ELF-1 (cell line): ENCODE measurements around the gene SLC1A1.
"Not testable (repeated sequence)": the region's sequence is repeated elsewhere in the genome, so short reads cannot be mapped to it uniquely, and the experiment has no call there.

ENCODE experiments used
- DNase-seq: peaks from one replicate; pipeline ENCODE4 v3.0.0-alpha.2; 2016; ENCODE audit warnings: low read depth, low spot score

The SLC1A1 gene

GRCh38 chr9:4541856-4542255 is 51.6 kb downstream of the SLC1A1 start:
- no peak for DNase-seq

DNA sequence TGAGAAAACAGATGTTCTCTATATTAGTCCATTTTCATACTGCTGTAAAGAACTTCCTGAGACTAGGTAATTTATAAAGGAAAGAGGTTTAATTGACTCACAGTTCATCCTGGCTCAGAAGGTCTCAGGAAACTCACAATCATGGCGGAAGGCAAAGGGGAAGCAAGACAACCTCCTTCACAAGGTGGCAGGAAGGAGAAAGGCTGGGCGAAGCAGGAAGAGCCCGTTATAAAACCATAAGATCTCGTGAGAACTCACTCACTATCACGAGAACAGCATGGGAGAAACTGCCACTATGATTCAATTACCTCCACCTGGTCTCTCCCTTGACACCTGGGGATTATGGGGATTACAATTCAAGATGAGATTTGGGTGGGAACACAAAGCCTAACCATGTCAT is 54.4 kb downstream of the SLC1A1 start:
- DNase-seq = not testable (repeated sequence)

DNA sequence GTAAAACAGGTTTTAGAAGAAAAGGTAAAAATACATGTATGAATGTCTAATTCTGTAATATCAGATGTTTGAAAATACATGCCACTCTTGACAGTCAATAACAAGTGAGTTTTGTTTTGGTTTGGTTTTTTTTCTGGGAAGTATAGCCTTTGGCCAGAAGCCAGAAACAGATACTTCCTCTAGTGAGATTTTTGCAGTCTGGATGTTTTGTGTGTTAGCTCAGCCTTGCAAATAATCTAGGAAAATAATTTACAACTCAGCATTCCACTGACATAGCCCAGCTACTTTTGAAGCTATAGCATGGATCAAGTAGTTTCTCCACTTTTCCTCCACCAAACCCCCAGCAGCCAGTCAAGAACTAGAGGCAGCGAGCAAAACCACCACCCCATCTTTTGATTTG is 56.7 kb downstream of the SLC1A1 start:
- DNase-seq = no peak

DNA sequence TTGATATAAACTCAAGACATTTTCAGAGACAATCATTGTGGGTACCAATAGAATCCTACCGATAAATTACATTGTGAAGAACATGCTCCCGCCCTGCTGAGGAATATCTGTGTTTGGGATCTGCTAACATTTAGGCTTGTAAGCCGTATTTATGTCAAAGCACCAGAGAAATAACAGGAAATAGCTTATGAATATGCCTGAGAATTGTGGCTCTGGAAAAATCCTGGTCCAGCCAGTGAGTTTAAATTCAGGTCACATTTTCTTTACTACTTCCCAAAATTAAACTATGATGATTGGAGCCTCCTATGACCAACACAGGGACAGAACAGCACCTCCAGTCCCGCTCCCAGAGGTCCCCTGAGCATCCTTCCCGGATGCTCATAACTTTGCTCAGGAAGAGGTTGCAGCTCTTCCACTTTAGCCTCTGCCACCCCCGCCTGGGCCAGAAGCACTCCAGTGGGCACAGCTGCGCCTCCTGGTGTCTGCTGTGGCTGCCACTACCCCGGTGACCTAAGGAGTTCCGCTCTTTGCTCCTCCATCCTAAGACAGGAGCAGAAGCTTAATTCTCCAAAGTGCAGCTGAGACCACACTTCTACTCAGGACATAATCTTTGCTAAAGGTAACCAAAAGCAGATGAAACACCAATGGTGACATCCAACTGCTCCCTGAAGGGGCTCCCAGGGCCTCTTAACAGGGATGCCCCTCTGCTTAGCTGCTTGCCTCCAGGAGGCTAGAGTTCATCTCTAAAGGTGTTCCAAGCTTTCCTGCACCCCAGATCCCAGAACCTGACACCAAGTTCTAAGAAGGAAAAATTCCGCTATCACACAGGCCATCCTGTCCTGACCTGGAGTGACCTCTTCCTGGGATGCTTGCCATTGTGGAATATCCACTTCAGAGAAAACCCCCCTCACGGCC is 58.8 kb downstream of the SLC1A1 start:
- DNase-seq = peak; percentile 67

DNA sequence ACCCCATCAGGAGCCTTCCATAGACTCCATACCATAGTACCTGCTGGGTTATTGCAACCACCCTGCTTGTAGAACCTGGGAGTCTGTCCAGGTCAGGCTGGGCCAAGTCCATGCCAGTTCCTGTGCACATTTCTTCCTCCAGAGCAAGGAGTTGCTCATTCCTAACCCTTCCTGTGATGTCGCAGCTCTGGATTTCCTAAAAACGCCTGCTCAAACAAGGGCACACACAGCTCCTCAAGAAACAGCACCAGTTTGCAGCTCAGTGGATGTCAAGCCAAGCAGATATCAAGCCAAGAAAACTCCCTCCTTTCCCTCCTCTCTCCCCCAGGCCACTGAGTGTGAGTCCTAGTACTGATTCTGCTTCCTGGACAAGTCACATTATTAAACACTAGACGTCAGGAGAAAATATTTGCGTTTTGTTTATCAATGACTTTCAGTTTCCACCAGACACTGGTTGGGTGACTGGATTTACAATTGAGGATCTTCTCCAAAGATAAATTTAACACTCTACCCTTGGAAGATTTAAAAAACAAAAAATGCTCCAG is 59.6 kb downstream of the SLC1A1 start:
- no peak for DNase-seq

- DNase-seq = no peak
These were observed 60.7 kb downstream of the SLC1A1 start for GRCh38 chr9:4550777-4551484.

- DNase-seq = no peak
These were observed 63.7 kb downstream of the SLC1A1 start for GRCh38 chr9:4553951-4554381.

DNA sequence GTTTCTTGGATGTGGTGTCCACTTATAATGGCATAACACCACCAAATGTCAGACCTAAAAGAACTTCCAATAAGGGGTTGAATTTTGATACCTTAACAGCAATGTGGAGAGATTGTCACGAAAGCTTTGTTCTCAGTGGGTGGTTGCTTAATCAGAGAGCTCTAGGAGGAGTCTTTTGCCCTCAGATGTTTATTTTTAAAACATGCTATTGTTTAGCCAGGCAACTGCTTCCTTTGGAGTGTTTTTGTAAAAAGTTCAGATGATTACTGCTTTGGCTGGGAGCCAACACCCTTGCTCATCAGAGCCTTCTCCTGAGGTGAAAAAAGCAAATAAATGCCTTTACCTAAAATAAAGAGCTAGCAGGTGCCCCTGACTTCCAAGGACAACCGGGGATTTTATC is 65.0 kb downstream of the SLC1A1 start:
- no peak for DNase-seq

- DNase-seq = no peak
These were observed 68.2 kb downstream of the SLC1A1 start for GRCh38 chr9:4558371-4558998.

GRCh38 chr9:4559261-4560182 is 69.3 kb downstream of the SLC1A1 start:
- DNase-seq = no peak

GRCh38 chr9:4563105-4563504 is 72.8 kb downstream of the SLC1A1 start:
- no peak for DNase-seq

DNA sequence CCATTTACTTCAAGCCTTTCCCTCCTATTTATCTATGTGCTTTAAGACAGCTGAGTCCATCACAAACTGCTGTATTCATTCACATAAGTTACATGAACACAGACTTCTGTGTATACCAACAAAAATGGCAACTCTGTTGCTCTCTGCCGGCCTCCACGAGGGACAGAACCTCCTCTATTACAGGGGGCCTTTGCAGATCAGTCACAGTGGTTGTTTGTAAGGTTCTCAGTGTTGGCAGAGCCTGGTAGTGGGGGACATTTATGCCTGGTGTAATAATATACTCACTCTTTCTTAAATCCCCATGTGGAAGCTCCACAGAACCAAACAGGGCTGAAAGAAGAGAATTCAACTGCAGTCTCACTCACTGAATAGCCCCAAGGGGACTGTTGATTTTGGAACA is 76.5 kb downstream of the SLC1A1 start:
- no peak for DNase-seq

- no peak for DNase-seq
These were observed 77.3 kb downstream of the SLC1A1 start for GRCh38 chr9:4567601-4568000.

- no peak for DNase-seq
These were observed 78.8 kb downstream of the SLC1A1 start for GRCh38 chr9:4569101-4569500.

- DNase-seq = no peak
These were observed 82.0 kb downstream of the SLC1A1 start for GRCh38 chr9:4572184-4572826.

GRCh38 chr9:4573176-4573575 is 82.9 kb downstream of the SLC1A1 start:
- DNase-seq = no peak

- no peak for DNase-seq
These were observed 83.5 kb downstream of the SLC1A1 start for GRCh38 chr9:4573634-4574389.

DNA sequence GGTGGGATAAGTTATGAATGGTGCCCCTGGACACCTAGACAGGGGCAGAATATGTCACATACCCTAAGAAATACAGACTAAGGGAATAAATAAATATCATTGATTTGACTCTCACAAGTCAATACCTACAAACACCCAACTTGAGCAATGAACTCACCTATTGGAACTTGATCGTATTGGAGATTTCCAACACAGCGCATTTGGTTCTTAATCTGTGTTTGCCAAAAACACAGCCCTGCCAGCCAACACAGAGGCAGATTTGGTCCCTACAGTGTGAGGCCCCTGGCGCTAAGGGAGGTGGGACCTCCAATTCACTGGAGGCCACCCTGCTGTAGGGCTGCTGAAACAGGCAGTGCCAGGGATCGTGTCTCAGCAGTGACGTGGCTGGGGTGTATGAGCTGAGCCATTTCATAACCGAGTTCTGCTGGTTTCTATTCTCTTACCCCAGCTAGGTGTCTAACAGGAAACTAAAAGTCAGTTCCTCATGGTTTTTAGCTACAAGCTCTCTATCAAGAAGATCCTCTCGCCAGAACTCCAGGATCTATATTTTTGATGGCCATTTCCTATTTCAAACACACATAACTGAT is 84.5 kb downstream of the SLC1A1 start:
- no peak for DNase-seq

DNA sequence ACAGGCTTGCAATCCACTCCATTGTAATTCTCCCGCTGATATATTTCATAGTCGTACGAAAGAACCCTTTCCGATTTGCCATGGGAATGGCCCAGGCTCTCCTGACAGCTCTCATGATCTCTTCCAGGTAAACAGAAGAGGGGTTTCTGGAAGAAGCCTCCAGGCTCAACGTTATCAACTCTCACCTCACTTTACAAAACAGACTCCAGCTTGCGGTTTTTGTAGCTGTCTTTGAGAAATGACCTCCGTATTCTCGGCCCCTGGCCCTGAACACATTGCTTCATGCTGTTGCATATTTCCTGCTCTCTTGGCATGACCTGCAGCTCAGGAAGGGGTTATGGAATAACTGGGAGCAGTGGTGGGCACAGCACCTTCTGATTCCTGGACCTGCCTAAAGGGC is 85.7 kb downstream of the SLC1A1 start:
- peak; percentile 27 for DNase-seq
